Astrocyte of the spinal cord (primary cell): ENCODE data around the gene DXO.

ENCODE experiments used
- DNase-seq: peaks from one replicate; pipeline ENCODE4 v3.0.0; 2011; ENCODE audit warnings: low read depth, low spot score
- H3K4me3 ChIP-seq: 2 replicates; pipeline ENCODE4 v1.5.1; 2011; ENCODE audit warnings: low read depth, mild to moderate bottlenecking, low read length, moderate library complexity
- CTCF ChIP-seq: IDR thresholded peaks from 2 replicates; pipeline ENCODE4 v1.5.1; 2012; ENCODE audit warnings: low read depth, mild to moderate bottlenecking, low read length, inconsistent platforms
- in situ Hi-C: cut with HindIII; loops from 2 replicates; pipeline ENCODE4 v1.10.0; 2017; ENCODE audit warnings: low sequenced_read_pairs

DXO gene

GRCh38 chr6:31946370-31946885 lies 25.5 kb downstream of the DXO start:
- no peak for DNase-seq
- H3K4me3 ChIP-seq, result no peak overlapping the region
- in situ Hi-C loops, result no loop called here
- no peak for TF ChIP-seq CTCF

DNA sequence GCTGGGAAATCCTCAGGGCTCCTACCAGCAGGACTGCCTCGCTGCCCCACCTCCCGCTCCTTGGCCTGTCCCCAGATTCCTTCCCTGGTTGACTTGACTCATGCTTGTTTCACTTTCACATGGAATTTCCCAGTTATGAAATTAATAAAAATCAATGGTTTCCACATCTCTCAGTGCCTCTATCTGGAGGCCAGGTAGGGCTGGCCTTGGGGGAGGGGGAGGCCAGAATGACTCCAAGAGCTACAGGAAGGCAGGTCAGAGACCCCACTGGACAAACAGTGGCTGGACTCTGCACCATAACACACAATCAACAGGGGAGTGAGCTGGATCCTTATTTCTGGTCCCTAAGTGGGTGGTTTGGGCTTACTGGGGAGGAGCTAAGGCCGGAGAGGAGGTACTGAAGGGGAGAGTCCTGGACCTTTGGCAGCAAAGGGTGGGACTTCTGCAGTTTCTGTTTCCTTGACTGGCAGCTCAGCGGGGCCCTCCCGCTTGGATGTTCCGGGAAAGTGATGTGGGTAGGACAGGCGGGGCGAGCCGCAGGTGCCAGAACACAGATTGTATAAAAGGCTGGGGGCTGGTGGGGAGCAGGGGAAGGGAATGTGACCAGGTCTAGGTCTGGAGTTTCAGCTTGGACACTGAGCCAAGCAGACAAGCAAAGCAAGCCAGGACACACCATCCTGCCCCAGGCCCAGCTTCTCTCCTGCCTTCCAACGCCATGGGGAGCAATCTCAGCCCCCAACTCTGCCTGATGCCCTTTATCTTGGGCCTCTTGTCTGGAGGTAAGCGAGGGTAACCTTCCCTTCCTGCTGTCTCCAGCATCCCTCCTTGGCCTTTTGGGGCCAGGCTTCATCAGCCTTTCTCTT lies 26.2 kb downstream of the DXO start, which contains the start of gene CFB:
CFB (plus strand) TSS at position 589 of the 863 bp plus-strand sequence; CDS start at position 716, 127 bp downstream.
- TF ChIP-seq CTCF, result no peak
- in situ Hi-C loops, result no loop called here
- DNase-seq, result peak; percentile 70
- no peak within 1 kb of the TSS for H3K4me3 ChIP-seq

DNA sequence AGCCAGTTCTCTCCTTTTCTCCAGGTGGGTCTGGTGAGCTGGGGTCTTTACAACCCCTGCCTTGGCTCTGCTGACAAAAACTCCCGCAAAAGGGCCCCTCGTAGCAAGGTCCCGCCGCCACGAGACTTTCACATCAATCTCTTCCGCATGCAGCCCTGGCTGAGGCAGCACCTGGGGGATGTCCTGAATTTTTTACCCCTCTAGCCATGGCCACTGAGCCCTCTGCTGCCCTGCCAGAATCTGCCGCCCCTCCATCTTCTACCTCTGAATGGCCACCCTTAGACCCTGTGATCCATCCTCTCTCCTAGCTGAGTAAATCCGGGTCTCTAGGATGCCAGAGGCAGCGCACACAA lies 26.8 kb downstream of the DXO start:
- DNase-seq, result no peak
- no peak for TF ChIP-seq CTCF
- no peak overlapping the region for H3K4me3 ChIP-seq
- in situ Hi-C loops, result no loop called here

GRCh38 chr6:31943742-31944141 lies 28.2 kb downstream of the DXO start:
- in situ Hi-C loops, result no loop called here
- no peak for DNase-seq
- TF ChIP-seq CTCF, result no peak
- H3K4me3 ChIP-seq, result no peak overlapping the region

DNA sequence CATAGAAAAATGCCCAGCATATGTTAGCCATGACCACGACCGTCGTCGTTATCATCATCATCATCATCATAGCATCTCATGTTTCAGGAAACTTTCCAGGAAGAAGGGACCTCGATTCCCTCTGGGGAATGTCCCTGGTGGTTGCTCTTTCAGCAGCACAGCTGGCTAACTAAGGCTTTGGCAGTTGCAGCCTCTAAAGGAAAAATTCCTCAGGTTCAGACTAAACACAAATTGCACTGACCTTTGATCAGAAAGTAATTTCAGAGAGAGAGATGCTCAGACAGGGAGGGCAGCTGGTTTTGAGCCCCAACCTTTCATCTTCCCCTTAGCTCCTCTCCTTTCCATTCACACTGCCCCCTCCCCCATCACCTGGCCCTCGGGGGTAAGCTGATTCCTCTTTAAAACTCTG lies 31.7 kb downstream of the DXO start:
- no peak overlapping the region for H3K4me3 ChIP-seq
- peak; percentile 13 for DNase-seq
- TF ChIP-seq CTCF, result no peak
- in situ Hi-C loops, result no loop called here

DNA sequence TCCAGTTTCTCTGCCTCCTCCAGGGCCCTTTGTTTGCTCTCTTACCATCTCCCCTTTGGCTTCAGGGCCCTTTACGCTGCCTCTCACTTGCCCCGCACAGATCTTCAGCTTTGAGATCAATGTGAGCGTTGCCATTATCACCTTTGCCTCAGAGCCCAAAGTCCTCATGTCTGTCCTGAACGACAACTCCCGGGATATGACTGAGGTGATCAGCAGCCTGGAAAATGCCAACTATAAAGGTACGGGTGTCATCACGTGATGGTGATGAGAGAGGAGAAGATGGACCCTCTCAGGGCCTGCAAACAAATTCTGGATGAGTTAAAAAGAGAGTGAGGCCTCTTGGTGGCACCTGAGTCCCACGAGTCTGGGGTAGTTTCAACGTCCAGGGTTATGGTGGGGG lies 36.1 kb downstream of the DXO start:
- TF ChIP-seq CTCF, result no peak
- in situ Hi-C loops, result no loop called here
- H3K4me3 ChIP-seq, result no peak overlapping the region
- no peak for DNase-seq
